Activated CD8-positive, alpha-beta memory T cell treated with anti-CD3 and anti-CD28 coated beads for 36 hours (primary cell): Measurements from ENCODE around the gene ARID4A. TPM values are rescaled to one million over a fixed set of nuclear protein-coding genes. Genes with fewer than 3 reads are reported as not detected.
"Not testable (repeated sequence)": the region's sequence is repeated elsewhere in the genome, so short reads cannot be mapped to it uniquely, and the experiment has no call there.

Experiments used
- CTCF ChIA-PET: fragments of 350-600 bp; sonication (Branson Sonifier 250); formaldehyde crosslinking; loops from one replicate; lab custom pipeline; 2021; ENCODE audit warnings: antibody characterized with exemption; lab: Charles Lee
- POLR2A ChIA-PET: fragments of 350-600 bp; sonication (Branson Sonifier 250); formaldehyde crosslinking; loops from one replicate; lab custom pipeline; 2021; ENCODE audit warnings: antibody characterized with exemption; lab: Charles Lee
- total RNA-seq, 2 experiments: library from RNA; stranded (reverse); gene quantifications; one replicate each; pipeline ENCODE4 v1.2.3, GENCODE V29; 2021

The ARID4A gene, protein sequence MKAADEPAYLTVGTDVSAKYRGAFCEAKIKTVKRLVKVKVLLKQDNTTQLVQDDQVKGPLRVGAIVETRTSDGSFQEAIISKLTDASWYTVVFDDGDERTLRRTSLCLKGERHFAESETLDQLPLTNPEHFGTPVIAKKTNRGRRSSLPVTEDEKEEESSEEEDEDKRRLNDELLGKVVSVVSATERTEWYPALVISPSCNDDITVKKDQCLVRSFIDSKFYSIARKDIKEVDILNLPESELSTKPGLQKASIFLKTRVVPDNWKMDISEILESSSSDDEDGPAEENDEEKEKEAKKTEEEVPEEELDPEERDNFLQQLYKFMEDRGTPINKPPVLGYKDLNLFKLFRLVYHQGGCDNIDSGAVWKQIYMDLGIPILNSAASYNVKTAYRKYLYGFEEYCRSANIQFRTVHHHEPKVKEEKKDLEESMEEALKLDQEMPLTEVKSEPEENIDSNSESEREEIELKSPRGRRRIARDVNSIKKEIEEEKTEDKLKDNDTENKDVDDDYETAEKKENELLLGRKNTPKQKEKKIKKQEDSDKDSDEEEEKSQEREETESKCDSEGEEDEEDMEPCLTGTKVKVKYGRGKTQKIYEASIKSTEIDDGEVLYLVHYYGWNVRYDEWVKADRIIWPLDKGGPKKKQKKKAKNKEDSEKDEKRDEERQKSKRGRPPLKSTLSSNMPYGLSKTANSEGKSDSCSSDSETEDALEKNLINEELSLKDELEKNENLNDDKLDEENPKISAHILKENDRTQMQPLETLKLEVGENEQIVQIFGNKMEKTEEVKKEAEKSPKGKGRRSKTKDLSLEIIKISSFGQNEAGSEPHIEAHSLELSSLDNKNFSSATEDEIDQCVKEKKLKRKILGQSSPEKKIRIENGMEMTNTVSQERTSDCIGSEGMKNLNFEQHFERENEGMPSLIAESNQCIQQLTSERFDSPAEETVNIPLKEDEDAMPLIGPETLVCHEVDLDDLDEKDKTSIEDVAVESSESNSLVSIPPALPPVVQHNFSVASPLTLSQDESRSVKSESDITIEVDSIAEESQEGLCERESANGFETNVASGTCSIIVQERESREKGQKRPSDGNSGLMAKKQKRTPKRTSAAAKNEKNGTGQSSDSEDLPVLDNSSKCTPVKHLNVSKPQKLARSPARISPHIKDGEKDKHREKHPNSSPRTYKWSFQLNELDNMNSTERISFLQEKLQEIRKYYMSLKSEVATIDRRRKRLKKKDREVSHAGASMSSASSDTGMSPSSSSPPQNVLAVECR
- 10 to 100 TPM; 15.9 to 16.8 TPM for total RNA-seq

GRCh38 chr14:58298477-58299400 lies at the start of gene ARID4A:
TSS of gene ARID4A (plus strand) at chr14:58298555. CDS start at chr14:58299855, 1,300 bp downstream.
- ChIA-PET CTCF (interaction anchor here (0.6 to 1.8 kb wide), 3 partner anchors 15 to 40 kb away, joined by 3 to 5 read pairs (median 4); no protein-coding TSS in a partner anchor), POLR2A (interaction anchor here (0.6 to 1.9 kb wide), 16 partner anchors 14 to 1950 kb away, joined by 3 to 22 read pairs (median 4); partner anchors contain the start of genes ACTR10, KIAA0586, NAA30 and PPM1A)

DNA sequence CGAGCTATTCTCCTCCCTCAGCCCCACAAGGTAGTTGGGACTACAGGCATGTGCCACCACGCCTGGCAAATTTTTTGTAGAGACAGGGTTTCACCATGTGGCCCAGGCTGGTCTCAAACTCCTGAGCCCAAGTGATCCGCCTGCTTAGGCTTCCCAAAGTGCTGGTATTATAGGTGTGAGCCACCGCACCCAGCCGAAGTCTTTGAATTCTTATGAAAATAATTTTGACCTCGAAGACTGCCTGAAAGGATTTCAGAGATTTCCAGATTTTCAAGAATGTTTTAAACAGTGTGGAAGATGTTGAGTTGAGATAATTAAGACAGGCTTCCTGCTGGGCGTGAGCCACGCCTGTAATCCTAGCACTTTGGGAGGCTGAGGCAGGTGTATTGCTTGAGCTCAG lies 48.7 kb upstream of the ARID4A start:
- CTCF ChIA-PET, result interaction anchor here (0.6 to 1.0 kb wide), 2 partner anchors 9 to 174 kb away, joined by 3 read pairs; no protein-coding TSS in a partner anchor
- POLR2A ChIA-PET, result no interaction called here

GRCh38 chr14:58258156-58258555 lies 40.2 kb upstream of the ARID4A start:
- ChIA-PET CTCF (interaction anchor here (0.6 to 1.8 kb wide), 5 partner anchors 9 to 168 kb away, joined by 3 to 4 read pairs (median 4); partner anchors contain the start of gene ARID4A), POLR2A (interaction anchor here (0.6 kb wide), 2 partner anchors 10 to 33 kb away, joined by 3 to 7 read pairs; no protein-coding TSS in a partner anchor)

GRCh38 chr14:58262005-58262404 lies 36.4 kb upstream of the ARID4A start:
- POLR2A ChIA-PET, CTCF ChIA-PET: not testable (repeated sequence)

- CTCF ChIA-PET, result interaction anchor here (0.8 kb wide), 1 partner anchor 8 kb away, joined by 3 read pairs; no protein-coding TSS in a partner anchor
- POLR2A ChIA-PET, result no interaction called here
These were observed 33.0 kb upstream of the ARID4A start for GRCh38 chr14:58265401-58265800.

DNA sequence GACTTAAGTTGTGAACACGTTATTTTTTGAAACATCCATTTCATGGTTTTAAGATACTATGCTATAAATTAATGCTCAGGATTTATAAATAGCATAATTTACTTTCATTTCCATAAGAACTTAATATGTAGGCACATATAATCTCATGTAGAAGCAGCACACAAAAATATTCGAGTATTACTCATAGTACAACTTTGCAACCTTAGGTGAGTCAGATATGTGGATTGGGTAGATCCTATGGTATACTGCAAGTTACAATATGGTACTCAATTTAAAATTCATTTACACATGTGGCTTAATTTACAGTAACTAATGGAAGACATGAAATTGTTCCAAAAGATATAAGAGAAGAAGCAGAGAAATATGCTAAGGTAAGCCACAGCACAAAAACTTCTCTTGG lies 27.7 kb upstream of the ARID4A start:
- CTCF ChIA-PET, result interaction anchor here (0.7 kb wide), 1 partner anchor 12 kb away, joined by 4 read pairs; no protein-coding TSS in a partner anchor
- POLR2A ChIA-PET, result no interaction called here

GRCh38 chr14:58272588-58273372 lies 25.6 kb upstream of the ARID4A start:
- POLR2A ChIA-PET, result interaction anchor here (1.3 kb wide), 1 partner anchor 25 kb away, joined by 4 read pairs; the partner anchor contains the start of gene ARID4A
- CTCF ChIA-PET, result interaction anchor here (1.3 kb wide), 1 partner anchor 9 kb away, joined by 3 read pairs; no protein-coding TSS in a partner anchor

- ChIA-PET POLR2A (interaction anchor here (1.0 kb wide), 1 partner anchor 24 kb away, joined by 5 read pairs; the partner anchor contains the start of gene ARID4A), CTCF (no interaction called here)
These were observed 23.5 kb upstream of the ARID4A start for GRCh38 chr14:58274881-58275280.

- ChIA-PET POLR2A (interaction anchor here (1.0 kb wide), 1 partner anchor 23 kb away, joined by 5 read pairs; the partner anchor contains the start of gene ARID4A), CTCF (interaction anchor here (0.7 kb wide), 1 partner anchor 29 kb away, joined by 3 read pairs; no protein-coding TSS in a partner anchor)
These were observed 22.7 kb upstream of the ARID4A start for GRCh38 chr14:58275527-58276190.

GRCh38 chr14:58276208-58276607 lies 22.1 kb upstream of the ARID4A start:
- POLR2A ChIA-PET, result no interaction called here
- CTCF ChIA-PET, result interaction anchor here (0.7 kb wide), 1 partner anchor 29 kb away, joined by 3 read pairs; no protein-coding TSS in a partner anchor

DNA sequence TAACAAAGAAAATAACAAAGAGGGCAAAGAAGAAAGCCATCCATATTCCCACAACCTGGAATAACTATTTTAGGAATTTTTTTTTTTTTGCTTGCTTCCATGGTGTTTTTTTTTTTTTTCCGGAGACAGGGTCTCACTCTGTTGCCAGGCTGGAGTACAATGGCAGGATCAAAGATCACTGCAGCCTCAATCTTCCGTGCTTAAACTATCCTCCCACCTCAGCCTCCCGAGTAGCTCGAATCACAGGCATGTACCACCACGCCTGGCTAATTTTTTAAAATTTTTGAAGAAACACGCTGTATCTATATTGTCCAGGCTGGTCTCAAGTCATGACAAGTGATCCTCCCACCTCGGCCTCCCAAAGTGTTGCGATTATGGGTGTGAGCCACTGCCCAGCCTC lies 20.2 kb upstream of the ARID4A start:
- ChIA-PET CTCF (no interaction called here), POLR2A (interaction anchor here (0.7 kb wide), 1 partner anchor 64 kb away, joined by 5 read pairs; no protein-coding TSS in a partner anchor)

- POLR2A ChIA-PET, result interaction anchor here (0.6 to 0.7 kb wide), 2 partner anchors 12 to 65 kb away, joined by 4 to 5 read pairs; no protein-coding TSS in a partner anchor
- CTCF ChIA-PET, result interaction anchor here (0.7 to 1.2 kb wide), 4 partner anchors 8 to 28 kb away, joined by 3 to 4 read pairs (median 3); no protein-coding TSS in a partner anchor
These were observed 17.2 kb upstream of the ARID4A start for GRCh38 chr14:58280954-58281787.

- POLR2A ChIA-PET, result interaction anchor here (0.6 to 0.7 kb wide), 2 partner anchors 13 to 64 kb away, joined by 4 to 5 read pairs; no protein-coding TSS in a partner anchor
- CTCF ChIA-PET, result interaction anchor here (0.7 to 1.2 kb wide), 4 partner anchors 9 to 984 kb away, joined by 3 read pairs; no protein-coding TSS in a partner anchor
These were observed 16.4 kb upstream of the ARID4A start for GRCh38 chr14:58281969-58282368.

DNA sequence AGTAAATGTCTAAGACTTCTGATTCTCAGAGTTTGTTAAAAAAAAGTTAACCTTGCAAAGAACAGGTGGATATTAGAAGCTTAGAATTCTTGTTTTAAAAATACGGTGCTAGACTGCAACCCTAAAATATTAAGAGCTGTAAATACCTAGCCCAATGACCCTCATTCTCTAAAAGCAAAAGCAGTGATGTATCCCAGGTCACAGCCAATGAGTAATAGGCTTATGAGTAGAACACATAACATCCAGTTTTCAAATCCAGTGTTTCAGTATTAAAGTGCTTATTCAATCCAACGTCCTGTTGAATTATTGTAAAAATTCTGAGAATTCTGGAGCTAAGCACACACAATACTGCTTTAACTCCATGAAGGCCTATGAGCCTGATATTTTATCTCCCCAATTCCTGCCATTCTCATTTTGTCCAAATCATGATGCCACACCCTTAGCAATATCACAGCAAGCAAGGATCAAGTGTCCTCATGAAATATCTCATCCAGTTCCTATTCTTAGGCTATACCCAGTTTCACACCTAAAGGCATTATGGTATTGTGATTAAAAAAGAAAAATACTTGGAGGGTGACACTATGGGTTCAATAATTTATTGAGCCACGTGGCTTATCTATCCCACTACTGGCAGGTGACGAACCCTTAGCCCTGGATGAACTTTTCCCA lies 15.3 kb upstream of the ARID4A start:
- POLR2A ChIA-PET, result no interaction called here
- CTCF ChIA-PET, result interaction anchor here (1.5 kb wide), 1 partner anchor 15 kb away, joined by 5 read pairs; the partner anchor contains the start of gene ARID4A
